Calu3 (cell line): ENCODE measurements around the gene GABRB3. TPM values are rescaled to one million over a fixed set of nuclear protein-coding genes. Genes with fewer than 3 reads are reported as not detected.

Source experiments
- BruUV-seq: library from RNA; stranded (reverse); fragments of 400-500 nt; replicated peaks from 2 replicates; lab custom pipeline; 2021; lab: Mats Ljungman, UMichigan
- CTCF ChIA-PET: fragments of 300-600 bp; sonication (Branson Sonifier 250); formaldehyde crosslinking; loops from one replicate; lab custom pipeline; 2022; ENCODE audit warnings: antibody characterized with exemption; lab: Charles Lee
- DNase-seq: peaks from one replicate; pipeline ENCODE4 v3.0.0; 2022
- H3K27ac Mint-ChIP-seq: one replicate; pipeline ENCODE4 v1.8.0; 2022; ENCODE audit warnings: mixed read lengths; ENCODE audit not compliant: unreplicated experiment
- H3K27me3 Mint-ChIP-seq: one replicate; pipeline ENCODE4 v1.8.0; 2022; ENCODE audit warnings: mixed read lengths; ENCODE audit not compliant: unreplicated experiment
- H3K36me3 Mint-ChIP-seq: one replicate; pipeline ENCODE4 v1.8.0; 2022; ENCODE audit warnings: mild to moderate bottlenecking, moderate library complexity, mixed read lengths; ENCODE audit not compliant: insufficient read depth, unreplicated experiment
- H3K4me1 Mint-ChIP-seq: one replicate; pipeline ENCODE4 v1.8.0; 2022; ENCODE audit warnings: mild to moderate bottlenecking, low read depth, mixed read lengths; ENCODE audit not compliant: unreplicated experiment
- H3K4me3 Mint-ChIP-seq: one replicate; pipeline ENCODE4 v1.8.0; 2022; ENCODE audit warnings: mild to moderate bottlenecking, low read depth, moderate library complexity, mixed read lengths; ENCODE audit not compliant: unreplicated experiment
- H3K9me3 Mint-ChIP-seq: one replicate; pipeline ENCODE4 v1.8.0; 2022; ENCODE audit warnings: low read depth, mixed read lengths; ENCODE audit not compliant: unreplicated experiment
- intact Hi-C: fragments of 100-400 bp; cut with micrococcal nuclease; formaldehyde crosslinking; loops from one replicate; pipeline ENCODE4 v1.10.0; 2022; ENCODE audit not compliant: unreplicated experiment
- total RNA-seq: library from RNA; stranded (reverse); gene quantifications from 2 replicates; pipeline ENCODE4 v1.2.3, GENCODE V29; 2022
- TF ChIP-seq, protein P1 (sequence below): fragments of 200-600 bp; IDR thresholded peaks from one replicate; pipeline ENCODE4 v1.8.0; 2022; ENCODE audit warnings: antibody characterized with exemption; ENCODE audit not compliant: unreplicated experiment

GABRB3 gene
- total RNA-seq, 1 experiment from 2014 or later: not detected

DNA sequence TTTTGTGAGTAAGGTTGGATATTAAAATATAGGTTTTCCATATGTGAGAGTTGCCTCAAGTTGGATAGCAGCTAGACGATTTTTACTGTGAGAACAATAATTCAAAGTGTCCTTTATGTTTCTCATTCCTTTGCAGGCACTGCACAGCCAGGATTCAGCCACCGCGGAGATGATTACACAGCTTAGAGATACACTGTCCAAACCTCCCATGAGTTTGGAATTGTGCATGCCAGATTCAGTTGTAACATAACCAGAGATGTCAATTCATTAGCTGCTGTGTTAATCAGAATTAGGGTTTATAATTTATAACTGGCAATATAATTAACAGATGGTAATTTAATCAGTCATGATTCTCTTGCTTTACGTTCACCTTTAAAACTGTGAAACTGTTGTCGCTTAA is 132.3 kb downstream of the GABRB3 start:
- no peaks in the 10 kb centered on the region for H3K27me3 Mint-ChIP-seq
- no peak for DNase-seq
- CTCF ChIA-PET: no interaction called here

DNA sequence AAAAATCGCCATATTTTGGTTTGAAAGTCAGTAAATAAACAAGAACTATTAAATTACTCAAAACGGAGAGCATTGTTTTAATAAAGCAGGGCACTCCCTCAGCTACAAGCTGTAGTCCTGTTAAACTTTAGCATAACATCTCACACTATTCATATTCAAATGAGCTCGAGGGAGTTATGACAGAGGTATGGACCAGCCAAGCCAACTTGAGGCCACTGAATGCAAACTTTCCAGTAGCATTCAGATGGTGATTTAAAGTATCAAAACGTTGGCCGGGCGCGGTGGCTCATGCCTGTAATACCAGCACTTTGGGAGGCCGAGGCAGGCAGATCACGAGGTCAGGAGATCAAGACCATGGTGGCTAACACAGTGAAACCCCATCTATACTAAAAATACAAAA is 132.9 kb downstream of the GABRB3 start:
- Mint-ChIP-seq H3K27me3 (no peaks in the 10 kb centered on the region), H3K4me1 (no peaks in the 10 kb centered on the region), H3K4me3 (no peak overlapping the region), H3K27ac (no peak overlapping the region), H3K36me3 (no peaks in the 10 kb centered on the region), H3K9me3 (peaks cover 21% of the 10 kb centered on the region)
- DNase-seq: no peak
- intact Hi-C loops: no loop called here
- no TSS peak for BruUV-seq
- TF ChIP-seq, protein P1, sequence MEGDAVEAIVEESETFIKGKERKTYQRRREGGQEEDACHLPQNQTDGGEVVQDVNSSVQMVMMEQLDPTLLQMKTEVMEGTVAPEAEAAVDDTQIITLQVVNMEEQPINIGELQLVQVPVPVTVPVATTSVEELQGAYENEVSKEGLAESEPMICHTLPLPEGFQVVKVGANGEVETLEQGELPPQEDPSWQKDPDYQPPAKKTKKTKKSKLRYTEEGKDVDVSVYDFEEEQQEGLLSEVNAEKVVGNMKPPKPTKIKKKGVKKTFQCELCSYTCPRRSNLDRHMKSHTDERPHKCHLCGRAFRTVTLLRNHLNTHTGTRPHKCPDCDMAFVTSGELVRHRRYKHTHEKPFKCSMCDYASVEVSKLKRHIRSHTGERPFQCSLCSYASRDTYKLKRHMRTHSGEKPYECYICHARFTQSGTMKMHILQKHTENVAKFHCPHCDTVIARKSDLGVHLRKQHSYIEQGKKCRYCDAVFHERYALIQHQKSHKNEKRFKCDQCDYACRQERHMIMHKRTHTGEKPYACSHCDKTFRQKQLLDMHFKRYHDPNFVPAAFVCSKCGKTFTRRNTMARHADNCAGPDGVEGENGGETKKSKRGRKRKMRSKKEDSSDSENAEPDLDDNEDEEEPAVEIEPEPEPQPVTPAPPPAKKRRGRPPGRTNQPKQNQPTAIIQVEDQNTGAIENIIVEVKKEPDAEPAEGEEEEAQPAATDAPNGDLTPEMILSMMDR: no peak
- CTCF ChIA-PET: no interaction called here

More for the DNA sequence above, 132.3 kb downstream of the GABRB3 start:
- intact Hi-C loops: no loop called here
- no peaks in the 10 kb centered on the region for H3K36me3 Mint-ChIP-seq
- TF ChIP-seq, protein P1: no peak
- H3K4me3 Mint-ChIP-seq: no peak overlapping the region
- no TSS peak for BruUV-seq
- no peak overlapping the region for H3K27ac Mint-ChIP-seq
- no peaks in the 10 kb centered on the region for H3K4me1 Mint-ChIP-seq
- H3K9me3 Mint-ChIP-seq: peaks cover 21% of the 10 kb centered on the region

DNA sequence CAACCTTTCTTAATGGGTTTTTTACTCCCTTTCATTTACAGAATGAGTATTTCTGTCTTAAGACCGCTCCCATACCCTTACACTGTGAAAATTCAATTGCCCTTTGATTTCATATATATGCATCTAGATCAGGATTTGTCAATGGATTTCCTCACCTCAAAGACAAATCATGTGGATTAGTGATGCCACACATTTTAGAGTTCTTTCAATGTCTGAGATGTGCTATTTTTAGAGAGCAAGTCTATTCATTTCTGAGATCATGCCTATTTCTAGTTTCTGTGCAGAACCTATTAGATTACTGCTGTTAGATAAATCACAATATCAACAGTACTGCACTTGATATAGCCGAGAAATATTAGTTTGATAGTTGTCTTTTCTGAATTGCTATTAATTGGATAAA is 137.3 kb downstream of the GABRB3 start:
- DNase-seq: no peak
- Mint-ChIP-seq H3K36me3 (no peaks in the 10 kb centered on the region), H3K4me1 (no peaks in the 10 kb centered on the region), H3K4me3 (no peak overlapping the region), H3K9me3 (peaks cover 15% of the 10 kb centered on the region), H3K27ac (no peak overlapping the region), H3K27me3 (no peaks in the 10 kb centered on the region)
- no TSS peak for BruUV-seq
- TF ChIP-seq, protein P1: no peak
- intact Hi-C loops: no loop called here
- CTCF ChIA-PET: no interaction called here

DNA sequence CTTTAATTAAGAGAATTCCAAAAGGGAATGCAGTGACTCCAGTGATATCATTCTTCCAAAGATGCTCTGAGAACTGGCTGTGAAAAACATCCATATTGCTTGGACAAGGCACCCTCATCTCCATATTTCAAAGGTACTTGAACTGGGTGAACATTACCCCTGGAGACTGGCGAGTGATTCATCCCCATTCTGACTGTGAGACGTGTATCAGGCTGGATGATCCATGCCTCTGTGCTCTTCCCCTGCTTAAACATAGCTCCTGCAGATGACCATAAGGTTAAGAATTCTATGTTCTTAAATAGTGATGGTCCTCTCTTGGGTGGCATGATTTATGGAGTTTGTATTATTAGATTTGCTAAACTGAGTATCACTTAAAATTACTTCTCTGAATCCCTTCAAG is 137.8 kb downstream of the GABRB3 start:
- no peaks in the 10 kb centered on the region for H3K27me3 Mint-ChIP-seq
- no TSS peak for BruUV-seq
- no peak overlapping the region for H3K4me3 Mint-ChIP-seq
- TF ChIP-seq, protein P1: no peak
- peaks cover 15% of the 10 kb centered on the region for H3K9me3 Mint-ChIP-seq
- CTCF ChIA-PET: no interaction called here
- intact Hi-C loops: no loop called here
- no peaks in the 10 kb centered on the region for H3K4me1 Mint-ChIP-seq
- no peak overlapping the region for H3K27ac Mint-ChIP-seq
- H3K36me3 Mint-ChIP-seq: no peaks in the 10 kb centered on the region
- DNase-seq: no peak
